ENCODE results near the gene HSD17B1.

HSD17B1 gene

DNA sequence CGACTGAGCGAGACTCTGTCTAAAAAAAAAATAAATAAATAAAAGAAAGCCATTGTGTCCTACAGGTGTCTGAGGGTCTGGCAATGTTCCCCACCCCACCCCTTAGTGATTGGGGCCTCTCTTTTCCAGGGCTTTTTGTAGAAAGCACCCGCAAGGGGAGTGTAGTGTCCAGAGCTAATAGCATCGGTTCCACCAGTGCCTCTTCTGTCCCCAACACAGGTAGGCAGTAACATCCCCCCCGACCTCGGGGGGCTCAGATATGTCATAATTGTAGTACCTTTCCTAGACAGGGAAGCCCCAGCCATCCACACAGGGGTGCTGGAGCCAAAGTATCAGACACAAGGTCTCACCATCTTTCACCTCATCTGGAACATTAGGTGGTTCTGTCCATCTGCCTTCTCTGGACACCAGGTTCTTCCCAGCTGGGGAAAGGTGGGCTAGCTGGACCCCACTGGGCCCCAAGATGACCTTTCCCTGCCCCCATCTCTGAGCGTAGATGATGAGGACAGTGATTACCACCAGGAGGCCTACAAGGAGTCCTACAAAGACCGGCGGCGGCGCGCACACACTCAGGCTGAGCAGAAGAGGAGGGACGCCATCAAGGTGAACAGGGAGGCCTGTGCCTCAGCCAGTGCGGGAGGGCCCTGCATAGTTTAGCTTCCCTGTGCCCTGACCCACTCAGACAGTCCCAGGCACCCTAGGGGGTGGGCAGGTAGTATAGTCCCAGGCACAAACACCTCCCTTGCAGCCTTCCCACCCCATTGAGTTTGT, 15.8 kb downstream of the HSD17B1 start:
- DNase-seq: no peak

DNA sequence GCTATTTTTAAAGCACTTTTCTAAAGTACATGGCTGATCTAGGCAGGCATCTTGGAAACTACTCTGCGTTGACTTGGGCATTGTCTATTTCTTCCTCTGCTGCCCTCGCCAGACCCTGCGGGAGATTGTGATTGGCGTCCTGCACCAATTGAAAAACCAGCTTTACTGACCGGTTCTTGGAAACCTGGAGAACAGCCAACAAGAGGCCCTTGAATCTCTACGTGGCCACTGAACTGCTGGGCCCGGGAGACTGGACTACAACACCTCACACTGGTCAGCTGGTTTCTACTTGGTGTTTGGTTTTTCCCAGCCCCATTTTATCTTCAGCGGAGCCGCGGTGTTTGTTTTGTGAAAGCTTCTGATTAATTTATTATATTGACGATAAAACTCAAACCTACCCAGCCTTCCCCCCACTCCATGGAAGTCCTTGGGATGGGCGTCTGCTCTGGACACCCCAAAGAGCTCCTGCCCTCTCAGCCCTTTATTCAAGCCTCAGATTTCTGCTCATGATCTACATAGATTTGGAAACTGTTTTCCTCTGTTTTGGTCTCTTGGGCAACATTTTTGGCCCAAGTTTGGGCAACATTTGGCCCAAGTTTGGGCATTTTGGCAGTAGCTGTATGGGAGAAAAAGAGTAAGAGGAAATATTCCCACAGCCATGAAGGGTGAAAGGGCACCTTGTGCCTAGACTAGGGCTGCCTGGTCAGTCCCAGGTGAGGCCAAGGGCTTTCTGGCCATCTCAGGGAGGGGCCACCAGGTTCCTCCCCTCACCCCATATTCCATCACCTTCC, 18.9 kb downstream of the HSD17B1 start:
- DNase-seq: no peak

DNA sequence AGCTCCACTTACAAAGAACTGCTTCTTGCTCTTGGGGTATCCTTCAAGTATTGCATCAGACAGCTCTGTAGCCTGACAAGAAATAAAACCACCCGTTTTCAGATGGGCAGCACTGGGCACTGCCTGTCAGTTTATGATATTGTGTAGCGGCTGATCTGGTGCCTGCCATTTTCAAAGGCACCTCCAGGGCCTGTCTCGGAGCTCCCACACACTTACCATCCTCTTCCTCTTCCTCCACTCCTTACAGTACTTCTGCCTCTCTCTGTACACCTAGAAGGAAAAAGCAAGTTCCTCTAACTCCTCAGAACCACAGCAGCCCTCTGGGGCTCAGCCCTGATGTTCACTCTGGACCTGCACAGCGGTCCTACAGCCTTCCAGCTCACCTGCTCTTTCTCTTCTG, 20.4 kb downstream of the HSD17B1 start:
- DNase-seq: no peak

DNA sequence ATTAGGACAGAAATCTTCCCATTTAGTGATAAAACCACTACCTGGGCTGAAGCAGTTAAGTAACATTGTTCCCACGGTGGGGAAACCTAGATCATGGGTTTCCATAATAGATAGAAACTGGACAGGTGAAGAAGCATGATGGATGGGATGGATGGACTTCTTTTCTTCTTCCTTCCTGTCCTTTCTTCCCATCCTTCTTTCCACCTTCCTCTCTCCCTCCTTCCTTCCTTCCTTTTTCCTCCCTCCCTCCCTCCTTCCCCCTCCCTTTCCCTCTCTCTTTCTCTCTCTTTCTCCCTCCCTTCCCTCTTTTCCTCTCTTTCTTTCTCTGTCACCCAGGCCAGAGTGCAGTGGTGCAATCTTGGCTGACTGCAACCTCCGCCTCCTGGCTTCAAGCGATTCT, 21.7 kb downstream of the HSD17B1 start:
- no peak for DNase-seq

DNA sequence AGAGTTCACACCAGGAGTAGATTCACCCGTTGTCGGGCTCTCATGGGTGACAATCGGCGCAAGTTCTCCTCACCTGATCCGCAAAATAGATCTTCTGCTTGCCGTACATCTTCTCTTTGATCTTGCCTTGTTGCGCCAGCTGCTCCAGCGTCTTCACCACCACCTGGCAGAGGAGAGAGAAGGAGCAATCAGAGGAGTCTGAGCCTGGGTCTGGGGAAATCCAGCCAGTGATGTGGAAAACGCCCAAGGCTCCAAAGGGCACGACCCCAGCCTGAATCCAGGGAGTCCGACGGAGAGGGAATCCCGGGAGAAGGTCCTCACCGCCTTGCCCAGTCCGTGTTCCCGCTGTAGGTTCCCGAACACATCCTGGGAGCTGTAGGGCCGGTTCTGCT, 24.4 kb downstream of the HSD17B1 start:
- DNase-seq: no peak

DNA sequence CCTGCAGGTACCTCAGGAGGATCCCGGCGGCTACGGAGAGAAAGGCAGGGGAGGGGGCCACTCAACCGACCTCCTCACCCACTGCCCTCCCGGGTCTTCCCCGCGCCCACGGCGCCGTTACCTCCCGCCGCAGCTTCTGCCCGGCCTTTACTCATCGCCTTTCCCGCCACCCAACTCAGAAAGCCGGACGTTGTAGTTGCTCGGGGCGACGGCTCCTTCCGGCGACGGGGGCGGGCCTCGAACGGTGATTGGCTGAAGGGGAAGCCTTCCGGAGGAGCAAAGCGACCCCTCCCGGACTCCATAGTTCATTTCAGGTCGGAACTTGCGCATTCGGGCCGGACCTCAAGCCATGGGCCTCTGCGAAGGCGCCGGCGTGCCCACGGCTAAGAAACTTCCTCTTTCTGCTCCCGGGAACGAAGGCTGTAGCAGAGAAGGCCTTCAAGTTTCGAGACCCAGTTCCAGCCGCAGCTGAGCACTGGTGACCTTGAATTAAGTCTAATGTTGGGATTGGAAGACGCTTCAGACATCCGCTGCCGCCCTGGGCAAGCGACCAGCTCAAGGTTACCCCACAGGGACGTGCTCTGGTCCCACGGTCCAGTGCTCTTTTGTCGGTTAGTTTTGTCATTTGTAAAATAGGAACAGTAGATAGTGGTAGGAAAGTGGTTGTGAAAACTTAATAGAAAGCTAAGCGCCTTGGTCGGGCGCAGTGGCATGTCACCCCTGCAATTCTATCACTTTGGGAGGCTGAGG, 25.0 kb downstream of the HSD17B1 start, which contains the start of gene PSMC3IP:
Gene PSMC3IP, minus strand, starts transcription at position 198 of the 750 bp plus-strand sequence. Its CDS starts 43 bp downstream, at position 155.
- DNase-seq: peak; percentile 88

DNA sequence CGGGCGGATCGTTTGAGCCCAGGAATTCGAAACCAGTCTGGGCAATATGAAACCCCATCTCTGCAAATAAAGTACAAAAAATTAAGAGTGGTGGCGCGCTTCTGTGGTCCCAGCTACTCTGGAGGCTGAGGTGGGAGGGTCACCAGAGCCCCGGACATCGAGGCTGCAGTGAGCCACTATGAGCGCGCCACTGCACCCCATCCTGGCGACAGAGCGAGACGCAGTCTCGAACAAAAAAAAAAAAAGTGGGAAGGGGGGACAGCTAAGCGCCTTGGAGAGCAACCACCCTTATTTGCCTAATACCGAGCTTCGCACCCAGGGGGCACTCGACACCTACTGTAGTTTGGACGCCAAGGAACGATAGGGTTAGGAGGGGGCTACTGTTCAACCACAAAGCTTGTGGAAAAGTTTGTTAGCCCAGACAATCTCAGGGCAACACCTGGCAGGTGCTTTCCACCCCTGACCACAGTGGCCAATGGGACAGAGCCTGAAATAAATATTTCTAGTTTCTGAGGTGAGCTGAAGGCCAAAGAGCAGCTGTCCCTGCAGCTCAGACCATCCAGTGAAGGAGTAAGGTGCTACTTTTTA, 25.7 kb downstream of the HSD17B1 start:
- peak; percentile 55 for DNase-seq

DNA sequence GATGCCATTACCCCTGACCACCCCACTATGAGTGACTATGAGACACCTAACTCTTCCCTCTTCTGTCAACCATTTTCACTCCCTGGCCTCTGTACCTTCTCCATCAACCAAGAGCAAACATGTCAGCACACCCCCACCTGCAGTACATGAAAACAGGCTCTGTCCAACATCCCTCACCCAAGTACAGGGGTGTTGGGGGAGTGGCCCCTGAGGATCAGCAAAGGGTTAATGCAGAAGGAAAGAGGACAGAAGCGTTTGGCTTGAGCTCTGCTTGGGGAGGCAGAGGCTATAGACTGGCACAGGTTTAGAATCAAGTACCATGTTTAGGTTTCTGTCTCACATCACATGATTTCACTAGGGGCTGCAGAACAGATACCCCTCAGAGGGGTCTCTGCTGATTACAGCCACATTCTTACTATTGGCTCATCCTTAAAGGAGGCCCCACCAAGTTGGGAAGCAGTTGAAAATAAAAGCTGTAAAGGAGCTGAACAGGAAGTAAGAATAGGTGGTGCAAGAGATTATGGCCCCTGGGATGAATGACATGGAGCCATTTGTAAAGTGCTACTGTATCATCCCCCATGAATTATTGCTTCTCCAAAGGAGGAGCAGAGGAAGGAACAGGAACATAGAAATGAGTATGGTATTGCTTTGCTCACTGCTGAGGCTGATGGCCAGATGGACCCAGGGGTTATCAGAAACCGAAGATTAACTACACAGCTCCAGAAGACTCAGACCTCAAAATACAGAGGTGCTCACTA, 27.2 kb downstream of the HSD17B1 start:
- no peak for DNase-seq

DNA sequence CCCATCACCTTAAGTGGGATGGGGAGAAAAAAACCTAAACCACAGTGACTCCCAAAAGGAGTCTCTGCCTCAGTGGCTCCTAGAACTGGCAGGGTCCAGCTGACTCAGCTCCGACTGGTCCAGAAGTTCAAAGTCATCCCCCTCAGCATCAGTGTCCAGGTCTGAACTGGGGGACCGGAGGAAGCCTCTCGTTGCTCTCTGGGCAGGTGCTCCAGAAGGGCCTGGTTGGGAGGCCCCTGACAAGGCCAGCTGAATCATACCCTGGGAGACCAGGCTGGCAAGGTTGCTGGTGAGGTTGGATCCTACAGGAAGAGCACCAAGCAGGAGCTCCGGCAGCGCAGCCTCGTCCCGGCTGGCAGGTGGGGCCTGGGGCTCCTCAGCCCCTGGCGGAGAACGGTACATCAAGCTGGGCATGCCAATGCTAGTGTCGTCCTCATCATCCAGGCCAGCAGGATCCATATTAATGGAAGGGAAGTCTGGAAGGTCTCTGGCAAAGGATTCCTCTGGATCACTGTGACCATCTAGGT, 29.1 kb downstream of the HSD17B1 start:
- no peak for DNase-seq

DNA sequence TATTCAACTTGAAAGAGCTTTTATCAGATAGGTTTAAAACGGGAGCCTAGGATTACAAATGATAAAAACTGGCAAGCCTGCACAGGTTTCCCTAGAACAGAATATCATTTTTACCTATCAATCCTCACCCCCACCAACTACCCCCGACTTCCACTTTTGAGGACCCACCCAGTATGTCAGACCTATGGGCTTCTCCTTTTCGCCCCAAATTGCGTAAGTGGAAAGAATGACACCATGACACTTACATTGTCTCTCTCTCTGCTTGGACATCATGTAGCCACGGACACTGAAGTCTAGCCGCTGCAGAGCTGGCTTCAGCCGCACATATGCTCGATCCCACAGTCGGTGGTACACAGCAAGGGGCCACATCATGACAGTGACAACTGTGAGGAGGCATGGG, 32.2 kb downstream of the HSD17B1 start:
- DNase-seq: no peak

DNA sequence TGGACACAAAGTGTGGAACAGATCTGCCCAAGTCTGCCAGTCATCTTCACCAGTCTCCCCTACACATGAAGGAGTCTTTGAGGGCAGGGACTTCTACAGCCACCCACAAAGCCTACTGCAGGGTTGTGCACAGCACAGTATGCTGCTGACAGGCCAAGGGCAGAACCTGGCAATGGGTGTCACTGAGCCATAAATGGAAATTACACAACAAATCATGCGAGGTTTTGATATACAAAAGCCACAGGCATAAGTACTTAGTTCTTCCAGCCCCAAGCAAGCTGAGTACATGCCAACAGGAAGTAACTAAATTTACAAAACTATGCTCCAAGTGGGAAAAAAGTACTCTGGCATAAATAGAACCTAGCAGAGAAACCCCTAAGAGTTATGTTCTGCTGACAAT, 32.6 kb downstream of the HSD17B1 start:
- no peak for DNase-seq

DNA sequence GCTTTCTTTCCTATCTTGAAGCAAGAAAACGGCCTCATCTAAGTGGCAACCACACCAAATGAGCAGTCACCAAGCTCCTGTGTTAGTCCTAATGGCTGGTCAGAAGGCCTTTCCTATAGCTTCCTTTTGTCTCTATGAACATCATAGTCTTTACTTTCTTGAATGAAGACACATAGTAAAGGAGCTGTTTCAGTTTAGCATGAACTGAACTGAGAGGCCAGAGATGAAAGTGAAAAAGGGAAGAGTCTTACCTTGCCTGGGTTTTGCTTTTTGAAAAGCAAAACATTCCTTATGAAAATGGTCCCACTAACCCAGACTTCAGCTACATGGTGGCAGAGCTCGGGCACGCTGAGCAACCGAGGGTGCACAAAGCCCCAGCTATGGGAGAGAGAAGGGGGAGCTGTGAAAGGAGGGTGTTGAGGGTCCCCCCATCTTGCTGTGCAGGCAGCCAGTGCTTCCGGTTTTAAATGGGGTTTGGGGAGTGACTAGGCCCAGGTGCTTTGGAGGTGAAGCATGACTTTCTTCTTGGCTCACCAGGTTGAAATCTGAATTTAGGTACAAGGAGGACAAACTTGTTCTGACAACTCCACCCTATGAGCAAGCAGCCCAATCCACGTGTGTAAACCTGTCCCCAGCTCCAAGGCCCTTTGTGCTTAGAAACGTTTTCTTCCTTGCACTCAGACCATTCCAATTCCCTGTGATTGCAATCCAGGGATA, 33.9 kb downstream of the HSD17B1 start:
- no peak for DNase-seq

DNA sequence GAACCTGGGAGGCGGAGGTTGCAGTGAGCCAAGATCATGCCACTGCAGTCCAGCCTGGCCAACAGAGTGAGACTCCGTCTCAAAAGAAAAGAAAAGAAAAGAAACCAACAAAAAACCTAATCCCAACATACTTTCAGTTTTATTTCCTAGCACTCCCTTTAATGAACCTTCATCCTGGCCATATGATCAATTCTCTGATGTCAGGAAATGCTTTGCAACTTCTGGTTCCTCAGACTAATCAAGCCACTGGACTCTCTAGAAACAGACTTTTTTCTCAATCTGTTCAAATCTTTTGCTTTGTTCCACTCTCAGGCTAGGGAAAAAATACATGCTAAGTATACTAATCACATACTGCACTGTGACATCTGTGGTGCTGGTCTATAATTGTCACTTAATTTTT, 38.2 kb downstream of the HSD17B1 start:
- DNase-seq: no peak

DNA sequence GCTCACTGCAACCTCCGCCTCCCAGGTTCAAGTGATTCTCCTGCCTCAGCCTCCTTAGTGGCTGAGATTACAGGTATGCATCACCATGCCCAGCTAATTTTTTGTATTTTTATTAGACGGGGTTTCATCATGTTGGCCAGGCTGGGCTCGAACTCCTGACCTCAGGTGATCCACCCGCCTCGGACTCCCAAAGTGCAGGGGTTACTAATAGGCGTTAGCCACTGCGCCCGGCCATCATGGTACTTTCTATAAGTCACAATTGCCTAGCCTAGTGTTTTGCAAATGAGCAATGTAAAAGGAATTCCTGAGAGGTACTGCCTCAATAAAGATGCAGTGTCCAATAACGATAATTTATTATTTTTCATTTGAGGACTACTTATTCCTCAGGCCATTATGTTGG, 38.7 kb downstream of the HSD17B1 start:
- DNase-seq: no peak

DNA sequence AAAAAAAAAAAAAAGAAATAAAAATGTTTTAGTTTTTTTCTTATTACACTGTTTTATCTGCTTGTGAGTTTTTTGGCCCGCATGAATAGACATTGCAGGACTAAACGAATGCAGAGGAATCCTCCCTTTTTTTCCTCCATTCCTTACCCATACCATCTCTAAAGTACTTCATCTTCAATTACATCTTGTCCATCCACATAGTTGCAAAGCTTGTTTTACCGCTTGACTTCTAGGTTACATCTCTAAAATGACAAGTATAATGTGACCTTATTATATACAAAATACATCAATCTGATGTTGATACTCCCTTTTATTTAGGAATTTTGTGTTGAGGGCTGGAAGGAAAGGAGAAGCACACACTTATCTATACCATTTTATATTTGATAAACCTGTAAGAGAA, 43.7 kb downstream of the HSD17B1 start:
- no peak for DNase-seq

DNA sequence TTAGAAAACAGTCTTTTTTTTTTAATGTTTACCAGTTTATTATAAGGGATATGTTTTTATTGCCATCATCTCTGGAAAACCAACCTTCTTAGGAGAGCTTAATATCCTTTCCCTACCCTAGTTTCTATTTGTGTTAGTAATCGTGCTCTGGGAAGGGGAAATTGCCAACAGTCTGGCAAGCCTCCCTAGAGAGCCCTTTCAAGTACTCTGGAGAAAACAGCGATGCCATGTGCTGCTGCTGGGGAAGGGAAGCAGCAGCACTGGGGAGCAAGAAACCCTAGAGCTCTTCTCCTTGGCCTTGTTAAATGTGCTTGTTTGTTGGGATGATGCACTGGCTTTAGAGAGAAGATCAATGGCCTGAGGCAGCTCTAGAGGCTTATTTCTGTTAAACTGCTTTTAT, 46.2 kb downstream of the HSD17B1 start:
- no peak for DNase-seq

DNA sequence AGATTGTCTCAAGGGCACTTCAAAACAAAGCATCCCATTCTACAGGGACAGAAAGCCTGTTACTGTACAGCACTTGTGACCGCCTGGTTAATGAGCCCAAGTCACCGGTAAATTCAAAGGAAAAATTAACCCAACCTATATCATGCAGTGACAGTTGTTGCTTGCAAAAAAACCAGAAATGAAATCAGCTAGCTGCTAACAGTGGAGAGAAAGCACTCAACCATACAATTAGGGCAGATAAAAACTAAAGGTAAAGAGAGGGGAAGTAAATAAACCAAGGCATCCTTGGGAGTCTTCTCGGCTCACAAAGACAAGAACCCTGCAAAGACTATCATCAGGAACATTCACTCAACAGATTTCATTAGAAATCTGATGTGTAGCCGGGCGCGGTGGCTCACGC, 50.6 kb downstream of the HSD17B1 start:
- DNase-seq: no peak
